Hepatocyte (in vitro differentiated cells): ENCODE measurements around the gene XYLT1. TPM values are rescaled to one million over a fixed set of nuclear protein-coding genes. Genes with fewer than 3 reads are reported as not detected.
A peak's percentile ranks its signal among the peaks of the same experiment; 100 is the strongest.

ENCODE experiments used
- DNase-seq: peaks from one replicate; pipeline ENCODE4 v3.0.0-alpha.2; 2016; ENCODE audit warnings: low spot score
- H2AFZ ChIP-seq: fragments of 200-600 bp; sonication (generic); 2 replicates; pipeline ENCODE4 v1.6.0; 2016; ENCODE audit warnings: antibody characterized with exemption, mild to moderate bottlenecking
- H3K27ac ChIP-seq: fragments of 200-600 bp; sonication (generic); 2 replicates; pipeline ENCODE4 v1.5.1; 2016; ENCODE audit warnings: mild to moderate bottlenecking
- H3K27me3 ChIP-seq: fragments of 200-600 bp; sonication (generic); 2 replicates; pipeline ENCODE4 v1.6.1; 2016
- H3K36me3 ChIP-seq: fragments of 200-600 bp; sonication (generic); replicated peaks from 2 replicates; pipeline ENCODE4 v1.5.1; 2016; ENCODE audit warnings: low read depth; ENCODE audit not compliant: insufficient read depth
- H3K4me1 ChIP-seq: fragments of 200-600 bp; sonication (generic); 2 replicates; pipeline ENCODE4 v1.5.1; 2016; ENCODE audit warnings: mild to moderate bottlenecking, moderate library complexity; ENCODE audit not compliant: insufficient read depth
- H3K4me2 ChIP-seq: fragments of 200-600 bp; sonication (generic); 2 replicates; pipeline ENCODE4 v1.6.0; 2016
- H3K4me3 ChIP-seq: fragments of 200-600 bp; sonication (generic); 2 replicates; pipeline ENCODE4 v1.5.1; 2016; ENCODE audit warnings: mild to moderate bottlenecking
- H3K79me2 ChIP-seq: fragments of 200-600 bp; sonication (generic); 2 replicates; pipeline ENCODE4 v1.6.0; 2017; ENCODE audit warnings: mild to moderate bottlenecking
- H3K9me2 ChIP-seq: fragments of 200-600 bp; sonication (generic); replicated peaks from 2 replicates; pipeline ENCODE4 v1.6.0; 2017; ENCODE audit warnings: mild to moderate bottlenecking; ENCODE audit not compliant: insufficient read depth
- H3K9me3 ChIP-seq: fragments of 200-600 bp; sonication (generic); 2 replicates; pipeline ENCODE4 v1.5.1; 2016; ENCODE audit warnings: low read depth, mild to moderate bottlenecking
- H4K20me1 ChIP-seq: fragments of 200-600 bp; sonication (generic); 2 replicates; pipeline ENCODE4 v1.6.0; 2016; ENCODE audit warnings: mild to moderate bottlenecking; ENCODE audit not compliant: insufficient read depth, poor library complexity, severe bottlenecking
- CTCF ChIP-seq: fragments of 200-600 bp; sonication (generic); IDR thresholded peaks from 2 replicates; pipeline ENCODE4 v1.5.1; 2016; ENCODE audit warnings: antibody characterized with exemption, mild to moderate bottlenecking; ENCODE audit not compliant: poor library complexity
- EZH2 ChIP-seq: fragments of 200-600 bp; sonication (generic); IDR thresholded peaks from 2 replicates; pipeline ENCODE4 v1.6.1; 2016; ENCODE audit warnings: antibody characterized with exemption, mild to moderate bottlenecking, borderline replicate concordance
- EZH2phosphoT487 ChIP-seq: fragments of 200-600 bp; sonication (generic); IDR thresholded peaks from one replicate; pipeline ENCODE4 v1.6.1; 2018; ENCODE audit warnings: antibody characterized with exemption, mild to moderate bottlenecking, low read depth, moderate library complexity; ENCODE audit not compliant: unreplicated experiment, severe bottlenecking
- WGBS: methylation state at CpG from one replicate; pipeline ENCODE4 v1.1.6; 2016; ENCODE audit warnings: low lambda C conversion rate; ENCODE audit errors: missing lambda C conversion rate; 5-methylcytosine and 5-hydroxymethylcytosine counted together
- polyA plus RNA-seq: library from polyadenylated mRNA; unstranded; fragments of >200 nt; fragmentation: Nextera tagmentation; extraction: Ambion mirVana; gene quantifications from 2 replicates; pipeline ENCODE4 v1.2.1, GENCODE V29; 2016
- total RNA-seq: library from RNA; depleted of rRNA; stranded (reverse); fragments of >200 nt; gene quantifications from 2 replicates; pipeline ENCODE4 v1.2.3, GENCODE V29; 2014

Gene XYLT1
- total and polyA plus RNA-seq, 2 experiments from 2014 or later, result 6.9 to 13.7 TPM

DNA sequence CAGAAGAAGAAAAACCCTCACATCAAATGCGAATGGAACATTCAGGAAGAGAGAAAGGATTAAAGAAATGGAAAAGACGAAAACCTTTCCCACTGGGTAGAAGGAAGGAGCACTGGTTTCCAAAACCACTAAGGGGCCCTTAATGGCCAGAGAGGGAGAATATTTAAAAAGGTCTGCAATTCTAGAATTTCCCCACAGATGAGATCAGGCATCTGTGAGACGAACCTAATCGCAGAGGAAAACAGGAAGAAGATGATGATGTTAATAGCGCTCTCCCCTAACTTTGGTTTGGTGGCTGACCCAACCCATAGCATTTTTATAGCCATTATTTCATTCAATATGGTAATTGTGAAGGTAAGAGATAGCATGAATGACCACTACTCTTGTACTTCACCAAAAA lies 32.8 kb downstream of the XYLT1 start:
- no peak for DNase-seq
- H4K20me1 ChIP-seq, result peaks cover 6% of the 10 kb centered on the region
- no peak overlapping the region for H3K4me2 ChIP-seq
- no peak overlapping the region for H2AFZ ChIP-seq
- H3K4me3 ChIP-seq, result no peak overlapping the region
- no peaks in the 10 kb centered on the region for H3K9me3 ChIP-seq
- TF ChIP-seq EZH2, result no peak
- no peaks in the 10 kb centered on the region for H3K27me3 ChIP-seq
- H3K9me2 ChIP-seq, result no peaks in the 10 kb centered on the region
- WGBS, result 91% methylated on average over 5 of the region's 5 CpGs
- H3K4me1 ChIP-seq, result no peaks in the 10 kb centered on the region
- no peak overlapping the region for H3K27ac ChIP-seq
- H3K36me3 ChIP-seq, result no peaks in the 10 kb centered on the region
- no peaks in the 10 kb centered on the region for H3K79me2 ChIP-seq

DNA sequence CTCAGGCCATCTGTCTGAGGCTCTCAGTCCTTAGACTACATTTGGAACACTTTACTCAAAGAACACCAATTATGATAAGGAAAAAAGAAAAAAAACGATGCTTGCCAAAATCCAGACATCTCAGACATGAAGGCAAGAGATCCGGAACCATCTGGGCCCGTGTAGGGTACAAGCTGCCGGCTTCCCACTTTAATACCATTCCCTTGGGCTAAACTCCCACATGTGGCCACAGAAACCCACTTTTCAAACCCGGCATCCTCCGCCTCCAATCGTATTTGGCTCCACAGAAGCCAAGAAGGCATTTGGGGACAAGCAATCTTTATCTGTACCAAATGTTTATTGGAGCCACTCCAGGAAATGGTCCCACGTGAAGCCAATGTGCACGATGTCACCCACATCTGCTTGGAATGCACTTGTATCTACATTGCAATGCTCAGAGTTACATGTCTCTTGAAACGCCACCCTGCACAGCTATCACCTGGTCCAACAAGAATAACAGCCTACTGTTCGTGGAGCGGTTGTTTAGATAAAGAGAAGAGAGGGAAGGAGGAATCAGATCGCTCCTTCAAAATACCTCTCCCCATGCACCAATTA lies 33.5 kb downstream of the XYLT1 start:
- no peak overlapping the region for H3K4me2 ChIP-seq
- TF ChIP-seq CTCF (no peak), EZH2 (no peak)
- H3K4me1 ChIP-seq, result no peaks in the 10 kb centered on the region
- no peaks in the 10 kb centered on the region for H3K27me3 ChIP-seq
- no peak overlapping the region for H3K4me3 ChIP-seq
- 65% methylated on average over 13 of the region's 13 CpGs for WGBS
- no peaks in the 10 kb centered on the region for H3K79me2 ChIP-seq
- no peaks in the 10 kb centered on the region for H3K36me3 ChIP-seq
- H3K9me2 ChIP-seq, result no peaks in the 10 kb centered on the region
- no peak overlapping the region for H3K27ac ChIP-seq
- H4K20me1 ChIP-seq, result peaks cover 6% of the 10 kb centered on the region
- no peaks in the 10 kb centered on the region for H3K9me3 ChIP-seq
- H2AFZ ChIP-seq, result no peak overlapping the region
- DNase-seq, result no peak

DNA sequence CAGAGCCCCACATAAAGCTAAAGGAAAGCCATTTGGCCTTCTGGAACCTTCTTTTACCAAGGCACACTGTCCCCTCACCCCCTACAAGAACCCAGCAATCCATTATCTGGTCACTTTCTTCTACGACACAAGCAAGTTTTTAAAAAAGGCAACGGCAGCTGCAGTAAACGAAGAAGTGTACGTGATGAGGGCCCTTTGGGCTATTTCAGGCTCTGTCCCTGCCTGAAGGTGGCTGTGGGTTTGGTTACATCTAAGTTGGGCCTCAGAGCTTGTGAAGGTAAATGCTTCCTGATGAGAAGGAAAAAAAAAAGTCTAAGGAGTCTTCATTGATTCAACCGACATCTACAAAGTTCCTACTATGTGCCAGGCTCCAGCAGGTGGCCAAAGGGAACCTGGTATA lies 35.4 kb downstream of the XYLT1 start:
- Histone ChIP-seq H2AFZ (no peak overlapping the region), H3K79me2 (peaks cover 4% of the 10 kb centered on the region), H3K36me3 (no peaks in the 10 kb centered on the region), H3K9me3 (no peaks in the 10 kb centered on the region), H4K20me1 (peaks cover 6% of the 10 kb centered on the region), H3K4me2 (no peak overlapping the region), H3K27ac (no peak overlapping the region), H3K9me2 (no peaks in the 10 kb centered on the region), H3K4me1 (no peaks in the 10 kb centered on the region), H3K27me3 (no peaks in the 10 kb centered on the region), H3K4me3 (no peak overlapping the region)
- no peak for TF ChIP-seq EZH2
- no peak for TF ChIP-seq CTCF
- TF ChIP-seq EZH2phosphoT487, result no peak
- 95% methylated on average over 5 of the region's 5 CpGs for WGBS
- no peak for DNase-seq

DNA sequence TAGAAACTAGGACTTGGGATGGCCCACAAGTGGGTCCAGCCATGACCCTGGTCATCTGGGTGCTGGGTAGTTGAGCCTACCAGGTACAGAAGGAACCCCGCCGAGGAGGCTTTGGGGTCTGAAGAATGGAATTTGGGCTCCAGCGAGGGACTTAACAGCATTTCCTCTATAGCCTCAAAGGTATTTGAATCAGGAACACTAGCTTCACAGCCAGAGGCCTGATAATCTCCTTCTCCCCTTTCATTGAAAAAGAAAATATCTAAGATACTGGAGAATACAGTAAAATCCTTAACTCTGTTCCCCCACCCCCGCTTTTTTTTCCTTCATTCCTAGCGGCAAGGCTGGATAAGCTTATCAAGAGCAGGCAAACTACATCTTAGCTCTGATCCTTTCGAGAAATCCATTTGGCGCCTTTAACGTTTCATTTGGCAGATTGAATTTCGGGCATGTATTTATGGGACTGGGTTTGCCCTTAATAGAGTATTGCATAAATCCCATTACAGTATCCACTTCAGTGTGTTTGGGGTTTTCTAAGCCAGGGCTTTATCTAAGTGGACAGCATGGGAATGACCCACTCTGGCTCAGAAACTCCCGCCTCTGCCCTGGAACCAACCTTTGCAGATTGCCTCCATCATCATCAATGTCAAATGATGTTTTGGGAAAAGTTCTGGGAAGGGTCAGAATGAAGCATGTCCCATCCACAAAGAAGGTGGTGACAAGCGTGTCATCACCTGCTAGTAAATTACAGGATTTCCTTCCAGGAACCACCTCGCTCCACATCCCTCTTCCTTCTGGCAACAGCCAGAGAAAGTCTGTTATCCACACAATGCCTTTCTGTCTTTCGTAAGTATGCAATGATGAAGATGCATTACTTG lies 36.9 kb downstream of the XYLT1 start:
- TF ChIP-seq CTCF, result no peak
- no peak for TF ChIP-seq EZH2
- TF ChIP-seq EZH2phosphoT487, result no peak
- WGBS, result 57% methylated on average over 13 of the region's 13 CpGs
- peaks cover 6% of the 10 kb centered on the region for H4K20me1 ChIP-seq

More for the DNA sequence above, 36.9 kb downstream of the XYLT1 start:
- H3K36me3 ChIP-seq, result no peaks in the 10 kb centered on the region
- no peak overlapping the region for H3K4me3 ChIP-seq
- H2AFZ ChIP-seq, result no peak overlapping the region
- no peaks in the 10 kb centered on the region for H3K27me3 ChIP-seq
- DNase-seq, result no peak
- H3K27ac ChIP-seq, result no peak overlapping the region
- peaks cover 7% of the 10 kb centered on the region for H3K79me2 ChIP-seq
- no peaks in the 10 kb centered on the region for H3K9me3 ChIP-seq
- no peaks in the 10 kb centered on the region for H3K9me2 ChIP-seq
- H3K4me2 ChIP-seq, result peak overlapping the region; percentile 22
- no peaks in the 10 kb centered on the region for H3K4me1 ChIP-seq
